NCI-H146 (cell line): Measurements from ENCODE around the gene UGT1A10.
"Not testable (repeated sequence)": the region's sequence is repeated elsewhere in the genome, so short reads cannot be mapped to it uniquely, and the experiment has no call there.

Source experiments
- DNase-seq: peaks from one replicate; lab custom pipeline; 2025; lab: John Stamatoyannopoulos, UW

Gene UGT1A10

GRCh38 chr2:233636306-233636705, at the start of gene UGT1A10:
UGT1A10 (plus strand) TSS chr2:233636448; CDS start chr2:233636523, 75 bp downstream.
- DNase-seq: not testable (repeated sequence)

- DNase-seq: no peak
Measured at GRCh38 chr2:233588400-233588799, 47.8 kb upstream of the UGT1A10 start.

- DNase-seq: not testable (repeated sequence)
Measured at GRCh38 chr2:233592706-233593105, 43.5 kb upstream of the UGT1A10 start.

GRCh38 chr2:233593201-233593600, 43.0 kb upstream of the UGT1A10 start:
- no peak for DNase-seq

- DNase-seq: no peak
Measured at GRCh38 chr2:233597522-233597921, 38.7 kb upstream of the UGT1A10 start.

GRCh38 chr2:233598952-233599351, 37.3 kb upstream of the UGT1A10 start:
- DNase-seq: no peak

- no peak for DNase-seq
Measured at GRCh38 chr2:233600386-233600785, 35.9 kb upstream of the UGT1A10 start.

GRCh38 chr2:233602076-233602475, 34.2 kb upstream of the UGT1A10 start:
- DNase-seq: no peak

GRCh38 chr2:233603520-233603919, 32.7 kb upstream of the UGT1A10 start:
- no peak for DNase-seq

- DNase-seq: no peak
Measured at GRCh38 chr2:233604826-233605225, 31.4 kb upstream of the UGT1A10 start.

GRCh38 chr2:233605680-233606079, 30.6 kb upstream of the UGT1A10 start:
- no peak for DNase-seq

- DNase-seq: no peak
Measured at GRCh38 chr2:233611284-233611683, 25.0 kb upstream of the UGT1A10 start.

- DNase-seq: not testable (repeated sequence)
Measured at GRCh38 chr2:233617476-233617875, 18.8 kb upstream of the UGT1A10 start, which contains the start of gene UGT1A8. UGT1A8 (plus strand) TSS chr2:233617633; CDS start chr2:233617708, 75 bp downstream.

GRCh38 chr2:233620204-233620603, 16.0 kb upstream of the UGT1A10 start:
- no peak for DNase-seq

- not testable (repeated sequence) for DNase-seq
Measured at GRCh38 chr2:233621863-233622262, 14.4 kb upstream of the UGT1A10 start.

GRCh38 chr2:233627331-233628025, 8.8 kb upstream of the UGT1A10 start:
- no peak for DNase-seq

- no peak for DNase-seq
Measured at GRCh38 chr2:233638836-233639235, 2.6 kb downstream of the UGT1A10 start.

GRCh38 chr2:233639860-233640259, 3.6 kb downstream of the UGT1A10 start:
- DNase-seq: no peak

- DNase-seq: no peak
Measured at GRCh38 chr2:233643128-233643527, 6.9 kb downstream of the UGT1A10 start.

GRCh38 chr2:233646033-233646432, 9.8 kb downstream of the UGT1A10 start:
- DNase-seq: not testable (repeated sequence)

GRCh38 chr2:233650981-233651380, 14.7 kb downstream of the UGT1A10 start:
- DNase-seq: no peak

GRCh38 chr2:233651430-233651829, 15.2 kb downstream of the UGT1A10 start:
- DNase-seq: no peak

GRCh38 chr2:233654501-233654900, 18.3 kb downstream of the UGT1A10 start:
- DNase-seq: no peak

GRCh38 chr2:233655043-233655442, 18.8 kb downstream of the UGT1A10 start:
- no peak for DNase-seq
